ENCODE data around the gene AGAP1.

DNA sequence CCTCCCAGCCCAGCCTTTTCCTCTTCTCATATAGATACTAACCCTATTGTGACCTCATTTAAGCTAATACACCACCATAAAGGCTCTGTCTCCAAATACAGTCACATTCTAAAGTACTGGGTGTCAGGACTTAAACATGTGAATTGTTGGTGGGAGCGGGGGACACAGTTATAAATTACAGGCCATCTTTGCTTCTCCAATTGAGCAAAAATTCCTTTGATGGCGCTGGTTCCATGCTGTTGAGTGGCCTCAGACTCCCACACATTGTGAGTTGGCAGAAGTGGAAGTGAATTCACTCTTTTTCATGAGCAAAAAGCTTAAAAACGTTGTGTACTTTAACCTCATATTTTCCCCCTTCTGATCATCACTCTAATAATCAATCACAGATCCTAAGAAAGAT lies 628.4 kb downstream of the AGAP1 start:
- TF ChIP-seq, protein P1, sequence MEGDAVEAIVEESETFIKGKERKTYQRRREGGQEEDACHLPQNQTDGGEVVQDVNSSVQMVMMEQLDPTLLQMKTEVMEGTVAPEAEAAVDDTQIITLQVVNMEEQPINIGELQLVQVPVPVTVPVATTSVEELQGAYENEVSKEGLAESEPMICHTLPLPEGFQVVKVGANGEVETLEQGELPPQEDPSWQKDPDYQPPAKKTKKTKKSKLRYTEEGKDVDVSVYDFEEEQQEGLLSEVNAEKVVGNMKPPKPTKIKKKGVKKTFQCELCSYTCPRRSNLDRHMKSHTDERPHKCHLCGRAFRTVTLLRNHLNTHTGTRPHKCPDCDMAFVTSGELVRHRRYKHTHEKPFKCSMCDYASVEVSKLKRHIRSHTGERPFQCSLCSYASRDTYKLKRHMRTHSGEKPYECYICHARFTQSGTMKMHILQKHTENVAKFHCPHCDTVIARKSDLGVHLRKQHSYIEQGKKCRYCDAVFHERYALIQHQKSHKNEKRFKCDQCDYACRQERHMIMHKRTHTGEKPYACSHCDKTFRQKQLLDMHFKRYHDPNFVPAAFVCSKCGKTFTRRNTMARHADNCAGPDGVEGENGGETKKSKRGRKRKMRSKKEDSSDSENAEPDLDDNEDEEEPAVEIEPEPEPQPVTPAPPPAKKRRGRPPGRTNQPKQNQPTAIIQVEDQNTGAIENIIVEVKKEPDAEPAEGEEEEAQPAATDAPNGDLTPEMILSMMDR (IDR thresholded peaks at IDR 0.05) = no peak
- TF ChIP-seq EZH2 (IDR thresholded peaks at IDR 0.05) (no peak), EZH2phosphoT487 (IDR thresholded peaks at IDR 0.05) (no peak)

All from neural progenitor cell (in vitro differentiated cells).